ENCODE results near the gene LEKR1. TPM values are rescaled to one million over a fixed set of nuclear protein-coding genes. Genes with fewer than 3 reads are reported as not detected.
A peak's percentile ranks its signal among the peaks of the same experiment; 100 is the strongest.
"Not testable (repeated sequence)": the region's sequence is repeated elsewhere in the genome, so short reads cannot be mapped to it uniquely, and the experiment has no call there.

LEKR1 gene
- total RNA-seq, 1 donor from 2014 or later, result 0.14 TPM

- Mint-ChIP-seq H3K27ac (peak overlapping the region; percentile 78), H3K27me3 (no peaks in the 10 kb centered on the region), H3K4me1 (peaks cover 29% of the 10 kb centered on the region), H3K36me3 (ENCODE audit: low read depth) (peaks cover 28% of the 10 kb centered on the region), H3K9me3 (peaks cover 8% of the 10 kb centered on the region), H3K4me3 (no peak overlapping the region)
- DNase-seq, result no peak
- intact Hi-C loops (cut with micrococcal nuclease), result no loop called here
These were observed 32.3 kb upstream of the LEKR1 start for GRCh38 chr3:156793851-156794250.

- Mint-ChIP-seq H3K4me3 (no peak overlapping the region), H3K9me3 (peaks cover 27% of the 10 kb centered on the region), H3K4me1 (peaks cover 27% of the 10 kb centered on the region), H3K27ac (no peak overlapping the region), H3K36me3 (ENCODE audit: low read depth) (peaks cover 42% of the 10 kb centered on the region), H3K27me3 (no peaks in the 10 kb centered on the region)
- intact Hi-C loops (cut with micrococcal nuclease), result no loop called here
- DNase-seq, result no peak
These were observed 30.2 kb upstream of the LEKR1 start for GRCh38 chr3:156795890-156796481.

DNA sequence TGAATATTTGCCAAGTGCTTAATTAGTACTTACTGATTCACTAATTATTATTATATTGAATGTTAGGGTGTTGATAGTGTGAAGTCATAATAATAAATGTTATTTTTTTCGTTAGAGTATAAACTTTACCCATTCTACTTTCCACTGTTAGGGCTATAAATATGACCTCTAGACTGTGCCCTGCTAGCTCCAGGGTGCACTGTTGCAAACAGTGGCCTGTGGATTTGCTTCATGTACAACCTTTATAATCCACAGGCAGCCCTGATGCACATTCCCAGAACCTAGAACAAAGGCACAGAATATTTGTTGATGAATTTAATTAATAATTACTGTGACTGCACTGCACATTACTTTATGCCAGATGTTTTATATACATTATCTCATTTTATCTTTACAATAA is 28.8 kb upstream of the LEKR1 start:
- H3K4me3 Mint-ChIP-seq, result no peak overlapping the region
- H3K36me3 Mint-ChIP-seq (ENCODE audit: low read depth), result peaks cover 45% of the 10 kb centered on the region
- DNase-seq, result no peak
- H3K27ac Mint-ChIP-seq, result no peak overlapping the region
- no peaks in the 10 kb centered on the region for H3K27me3 Mint-ChIP-seq
- H3K4me1 Mint-ChIP-seq, result peaks cover 22% of the 10 kb centered on the region
- peaks cover 30% of the 10 kb centered on the region for H3K9me3 Mint-ChIP-seq
- intact Hi-C loops (cut with micrococcal nuclease), result no loop called here

- peaks cover 33% of the 10 kb centered on the region for H3K9me3 Mint-ChIP-seq
- peaks cover 48% of the 10 kb centered on the region for H3K36me3 Mint-ChIP-seq (ENCODE audit: low read depth)
- intact Hi-C loops (cut with micrococcal nuclease); DNase-seq; H3K27ac Mint-ChIP-seq; H3K27me3 Mint-ChIP-seq; H3K4me3 Mint-ChIP-seq: not testable (repeated sequence)
- H3K4me1 Mint-ChIP-seq, result peaks cover 10% of the 10 kb centered on the region
These were observed 25.9 kb upstream of the LEKR1 start for GRCh38 chr3:156800287-156800686.

- DNase-seq, result no peak
- peaks cover 6% of the 10 kb centered on the region for H3K4me1 Mint-ChIP-seq
- H3K9me3 Mint-ChIP-seq, result peaks cover 33% of the 10 kb centered on the region
- H3K36me3 Mint-ChIP-seq (ENCODE audit: low read depth), result peaks cover 41% of the 10 kb centered on the region
- H3K4me3 Mint-ChIP-seq, result no peak overlapping the region
- H3K27me3 Mint-ChIP-seq, result no peaks in the 10 kb centered on the region
- intact Hi-C loops (cut with micrococcal nuclease), result no loop called here
- H3K27ac Mint-ChIP-seq, result no peak overlapping the region
These were observed 24.4 kb upstream of the LEKR1 start for GRCh38 chr3:156801746-156802145.

GRCh38 chr3:156802821-156803606 is 23.1 kb upstream of the LEKR1 start:
- Mint-ChIP-seq H3K36me3 (ENCODE audit: low read depth) (peaks cover 47% of the 10 kb centered on the region), H3K27ac (no peak overlapping the region), H3K9me3 (peaks cover 37% of the 10 kb centered on the region), H3K27me3 (no peaks in the 10 kb centered on the region), H3K4me3 (no peak overlapping the region), H3K4me1 (peaks cover 10% of the 10 kb centered on the region)
- intact Hi-C loops (cut with micrococcal nuclease), result no loop called here
- no peak for DNase-seq

DNA sequence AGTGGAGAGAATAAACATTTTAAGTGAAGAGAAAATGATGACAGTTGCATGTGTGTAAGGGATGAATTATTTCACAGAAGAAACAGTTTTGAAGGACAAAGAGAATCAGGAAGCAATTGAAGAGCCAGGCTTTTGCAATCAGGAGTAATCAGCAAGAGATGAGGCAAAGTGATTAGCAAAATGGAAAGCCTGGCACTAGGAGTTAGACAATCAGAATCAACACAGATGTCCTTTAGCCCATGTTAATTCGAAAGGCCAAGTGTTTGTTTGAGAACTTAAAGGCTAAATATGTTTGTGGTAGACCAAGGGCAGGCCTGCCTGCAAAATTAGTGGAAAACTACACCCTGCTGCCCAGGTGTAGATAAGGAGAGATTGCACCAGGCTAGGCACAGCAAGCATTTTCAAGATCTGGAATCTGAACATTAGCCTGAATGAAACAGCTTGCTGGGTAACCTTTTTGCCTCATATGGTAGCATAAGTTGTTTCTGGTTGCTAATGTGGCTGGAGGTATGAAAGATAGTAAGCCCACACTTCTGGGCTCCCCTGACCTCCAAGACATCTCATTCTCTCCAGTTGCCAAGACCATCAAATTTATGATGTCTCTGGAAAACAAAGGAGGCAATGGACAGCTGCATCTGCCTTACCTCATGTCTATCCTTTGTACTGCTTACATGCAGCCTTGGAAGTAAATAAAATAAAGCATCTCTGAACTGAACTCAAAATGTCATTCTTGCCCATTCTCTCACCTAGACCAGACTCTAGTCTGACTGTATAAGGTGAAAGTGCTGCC is 22.0 kb upstream of the LEKR1 start:
- intact Hi-C loops (cut with micrococcal nuclease), result no loop called here
- peaks cover 33% of the 10 kb centered on the region for H3K9me3 Mint-ChIP-seq
- no peak overlapping the region for H3K4me3 Mint-ChIP-seq
- H3K4me1 Mint-ChIP-seq, result peaks cover 9% of the 10 kb centered on the region
- H3K36me3 Mint-ChIP-seq (ENCODE audit: low read depth), result peaks cover 45% of the 10 kb centered on the region
- no peaks in the 10 kb centered on the region for H3K27me3 Mint-ChIP-seq
- H3K27ac Mint-ChIP-seq, result no peak overlapping the region
- DNase-seq, result no peak

- DNase-seq, result no peak
- Mint-ChIP-seq H3K36me3 (ENCODE audit: low read depth) (peaks cover 38% of the 10 kb centered on the region), H3K9me3 (peaks cover 15% of the 10 kb centered on the region), H3K4me1 (peaks cover 22% of the 10 kb centered on the region), H3K27me3 (no peaks in the 10 kb centered on the region), H3K4me3 (no peak overlapping the region), H3K27ac (no peak overlapping the region)
- intact Hi-C loops (cut with micrococcal nuclease), result no loop called here
These were observed 19.5 kb upstream of the LEKR1 start for GRCh38 chr3:156806698-156807097.

GRCh38 chr3:156808025-156808424 is 18.1 kb upstream of the LEKR1 start:
- no peak for DNase-seq
- intact Hi-C loops (cut with micrococcal nuclease), result no loop called here
- Mint-ChIP-seq H3K9me3 (peaks cover 15% of the 10 kb centered on the region), H3K27ac (no peak overlapping the region), H3K36me3 (ENCODE audit: low read depth) (peaks cover 37% of the 10 kb centered on the region), H3K27me3 (no peaks in the 10 kb centered on the region), H3K4me3 (no peak overlapping the region), H3K4me1 (peaks cover 32% of the 10 kb centered on the region)

GRCh38 chr3:156811089-156811862 is 14.9 kb upstream of the LEKR1 start:
- intact Hi-C loops (cut with micrococcal nuclease), result loop anchor here (10.0 kb wide), 2 partner anchors 656 to 956 kb away; partner anchors contain the start of gene SLC33A1
- DNase-seq, result no peak
- Mint-ChIP-seq H3K4me3 (peak overlapping the region; percentile 30), H3K27me3 (no peaks in the 10 kb centered on the region), H3K36me3 (ENCODE audit: low read depth) (peaks cover 30% of the 10 kb centered on the region), H3K27ac (peak overlapping the region; percentile 13), H3K9me3 (peaks cover 6% of the 10 kb centered on the region), H3K4me1 (peaks cover 49% of the 10 kb centered on the region)

GRCh38 chr3:156812521-156813335 is 13.4 kb upstream of the LEKR1 start:
- peaks cover 48% of the 10 kb centered on the region for H3K4me1 Mint-ChIP-seq
- intact Hi-C loops (cut with micrococcal nuclease), result loop anchor here (10.0 kb wide), 2 partner anchors 658 to 958 kb away; partner anchors contain the start of gene SLC33A1
- no peaks in the 10 kb centered on the region for H3K27me3 Mint-ChIP-seq
- DNase-seq, result peak; percentile 71
- H3K4me3 Mint-ChIP-seq, result peak overlapping the region; percentile 60
- peaks cover 27% of the 10 kb centered on the region for H3K36me3 Mint-ChIP-seq (ENCODE audit: low read depth)
- H3K27ac Mint-ChIP-seq, result peak overlapping the region; percentile 72
- peaks cover 5% of the 10 kb centered on the region for H3K9me3 Mint-ChIP-seq

- no peaks in the 10 kb centered on the region for H3K9me3 Mint-ChIP-seq
- H3K36me3 Mint-ChIP-seq (ENCODE audit: low read depth), result peaks cover 19% of the 10 kb centered on the region
- H3K27me3 Mint-ChIP-seq, result no peaks in the 10 kb centered on the region
- H3K4me1 Mint-ChIP-seq, result peaks cover 58% of the 10 kb centered on the region
- peak overlapping the region; percentile 21 for H3K4me3 Mint-ChIP-seq
- DNase-seq, result no peak
- H3K27ac Mint-ChIP-seq, result no peak overlapping the region
- intact Hi-C loops (cut with micrococcal nuclease), result loop anchor here (10.0 kb wide), 2 partner anchors 659 to 959 kb away; partner anchors contain the start of gene SLC33A1
These were observed 11.9 kb upstream of the LEKR1 start for GRCh38 chr3:156814295-156814694.
